Testis (tissue), 3 donors: ENCODE data around the gene MAGOH. TPM values are rescaled to one million over a fixed set of nuclear protein-coding genes. Genes with fewer than 3 reads are reported as not detected.

Experiments used
- DNase-seq: peaks from one replicate; pipeline ENCODE4 v3.0.0-alpha.2; 2019
- H3K27ac ChIP-seq, 2 donors: fragments of 200-600 bp; sonication (generic); one replicate each; pipeline ENCODE4 v1.5.1; 2019
- H3K27me3 ChIP-seq: fragments of 200-600 bp; sonication (generic); one replicate; pipeline ENCODE4 v1.5.1; 2019
- H3K36me3 ChIP-seq: fragments of 200-600 bp; sonication (generic); one replicate; pipeline ENCODE4 v1.5.1; 2017; ENCODE audit warnings: low read depth; ENCODE audit errors: missing control alignments
- H3K4me1 ChIP-seq: fragments of 200-600 bp; sonication (generic); one replicate; pipeline ENCODE4 v1.5.1; 2019
- H3K4me3 ChIP-seq, 2 donors: fragments of 200-600 bp; sonication (generic); one replicate each; pipeline ENCODE4 v1.5.1; 2017 to 2019
- H3K9me3 ChIP-seq: fragments of 200-600 bp; sonication (generic); one replicate; pipeline ENCODE4 v1.5.1; 2017
- CTCF ChIP-seq, 3 experiments: fragments of 450-650 bp in 2 of 3; fragments of 200-600 bp in 1 of 3; sonication (generic) in 1 of 3; IDR thresholded peaks; one replicate each; pipeline ENCODE4 v1.5.1; 2016 to 2019; ENCODE audit warnings: antibody characterized with exemption in 3 of 3, mild to moderate bottlenecking in 2 of 3, moderate library complexity in 1 of 3
- POLR2A ChIP-seq: fragments of 450-650 bp; IDR thresholded peaks from one replicate; pipeline ENCODE4 v1.6.1; 2017; ENCODE audit warnings: antibody characterized with exemption, mild to moderate bottlenecking, moderate library complexity
- WGBS, 2 donors: methylation state at CpG; one replicate each; pipeline ENCODE4 v1.1.5; 2018; 5-methylcytosine and 5-hydroxymethylcytosine counted together
- intact Hi-C: fragments of 100-400 bp; cut with DNase I; formaldehyde crosslinking; loops from one replicate; pipeline ENCODE4 v1.15.1; 2023; ENCODE audit warnings: low total_unique reads
- polyA plus RNA-seq: library from polyadenylated mRNA; stranded (reverse); fragments of 350-450 nt; fragmentation: Illumina TruSeq; extraction: RNeasy Lipid Tissue Mini Kit (QIAGEN cat#74804); gene quantifications from one replicate; pipeline ENCODE4 v1.2.3, GENCODE V29; 2014; ENCODE audit warnings: low read depth, low replicate concordance; ENCODE audit not compliant: insufficient read depth
- total RNA-seq, 2 donors: library from RNA; depleted of rRNA; stranded (reverse); fragments of >200 nt; gene quantifications; one replicate each; pipeline ENCODE4 v1.2.3, GENCODE V29; 2016

MAGOH gene
- total and polyA plus RNA-seq, 3 donors from 2014 or later = 32.0 to 50.0 (median 39.1) TPM

GRCh38 chr1:53183095-53183990 lies 55.0 kb downstream of the MAGOH start:
- Histone ChIP-seq H3K4me1 (peaks cover 23% of the 10 kb centered on the region), H3K27ac (peak overlapping the region; percentile 32 to 63), H3K4me3 (no peak overlapping the region), H3K9me3 (no peaks in the 10 kb centered on the region), H3K27me3 (no peaks in the 10 kb centered on the region), H3K36me3 (no peaks in the 10 kb centered on the region)
- TF ChIP-seq POLR2A (no peak), CTCF (IDR thresholded peaks at IDR 0.05) (no peak)
- DNase-seq = peak; percentile 65
- WGBS, 2 donors = 17 to 41% methylated on average over 6 of the region's 6 CpGs
- intact Hi-C loops = loop anchor here (10.0 kb wide), 1 partner anchor 259 kb away; the partner anchor contains the start of genes ECHDC2 and SCP2

- no peak overlapping the region for H3K4me3 ChIP-seq
- intact Hi-C loops = loop anchor here (10.0 kb wide), 1 partner anchor 258 kb away; the partner anchor contains the start of genes ECHDC2 and SCP2
- H3K27me3 ChIP-seq = no peaks in the 10 kb centered on the region
- 54 to 63% methylated on average over 3 of the region's 3 CpGs for WGBS, 2 donors
- H3K27ac ChIP-seq = peak overlapping the region; percentile 32 to 63
- TF ChIP-seq CTCF (IDR thresholded peaks at IDR 0.05) = no peak
- TF ChIP-seq POLR2A = no peak
- DNase-seq = no peak
- no peaks in the 10 kb centered on the region for H3K36me3 ChIP-seq
- no peaks in the 10 kb centered on the region for H3K9me3 ChIP-seq
- peaks cover 23% of the 10 kb centered on the region for H3K4me1 ChIP-seq
Measured at GRCh38 chr1:53182716-53183094, 55.6 kb downstream of the MAGOH start.

GRCh38 chr1:53182111-53182593 lies 56.2 kb downstream of the MAGOH start:
- Histone ChIP-seq H3K27ac (peak overlapping the region; percentile 32 to 63), H3K4me1 (peaks cover 23% of the 10 kb centered on the region), H3K27me3 (no peaks in the 10 kb centered on the region), H3K4me3 (no peak overlapping the region), H3K36me3 (no peaks in the 10 kb centered on the region), H3K9me3 (no peaks in the 10 kb centered on the region)
- intact Hi-C loops = loop anchor here (10.0 kb wide), 1 partner anchor 257 kb away; the partner anchor contains the start of genes ECHDC2 and SCP2
- 15 to 26% methylated on average over 16 of the region's 16 CpGs for WGBS, 2 donors
- no peak for TF ChIP-seq POLR2A
- peak; percentile 91 to 93 (median 93) for TF ChIP-seq CTCF (IDR thresholded peaks at IDR 0.05)
- peak; percentile 95 for DNase-seq

- Histone ChIP-seq H3K4me3 (no peak overlapping the region), H3K36me3 (no peaks in the 10 kb centered on the region), H3K27me3 (no peaks in the 10 kb centered on the region), H3K9me3 (no peaks in the 10 kb centered on the region), H3K27ac (no peak overlapping the region), H3K4me1 (peaks cover 23% of the 10 kb centered on the region)
- DNase-seq = no peak
- TF ChIP-seq POLR2A = no peak
- TF ChIP-seq CTCF (IDR thresholded peaks at IDR 0.05) = no peak
- WGBS, 2 donors = 91 to 95% methylated on average over 5 of the region's 5 CpGs
- intact Hi-C loops = loop anchor here (10.0 kb wide), 1 partner anchor 256 kb away; the partner anchor contains the start of genes ECHDC2 and SCP2
Measured at GRCh38 chr1:53180951-53181350, 57.4 kb downstream of the MAGOH start.
